SK-N-SH (cell line): Measurements from ENCODE around the gene KLHDC9. TPM values are rescaled to one million over a fixed set of nuclear protein-coding genes. Genes with fewer than 3 reads are reported as not detected.

ENCODE experiments used
- CTCF ChIA-PET: fragments of 300-600, 350-600 bp; formaldehyde crosslinking; extraction: SDS; loops from one replicate; lab custom pipeline; 2021; lab: Yijun Ruan, JAX
- POLR2A ChIA-PET: fragments of 350-600 bp; sonication (Branson Sonifier 250); formaldehyde crosslinking; extraction: SDS; loops from one replicate; lab custom pipeline; 2020; ENCODE audit warnings: antibody characterized with exemption, inconsistent platforms; lab: Yijun Ruan, JAX
- DNase-seq: peaks from one replicate; pipeline ENCODE4 v3.0.0; 2012
- H2AFZ ChIP-seq: fragments of 200-600 bp; sonication (generic); 2 replicates; pipeline ENCODE4 v1.8.1; 2016; ENCODE audit warnings: antibody characterized with exemption, mild to moderate bottlenecking, low read depth
- H3F3A ChIP-seq: fragments of 200-600 bp; sonication (generic); replicated peaks from 2 replicates; pipeline ENCODE3; 2016; ENCODE audit warnings: antibody characterized with exemption, mild to moderate bottlenecking; ENCODE audit not compliant: insufficient read depth
- H3K27ac ChIP-seq, 2 experiments: fragments of 200-500 bp in 1 of 2; fragments of 200-600 bp in 1 of 2; sonication (Bioruptor generic) in 1 of 2; sonication (generic), shearing (Covaris generic) in 1 of 2; 2 replicates each; pipeline versions ENCODE4 v1.5.1 to v1.6.1; 2014 to 2016; ENCODE audit warnings: low read depth in 2 of 2, inconsistent platforms in 1 of 2, low read length in 1 of 2, mild to moderate bottlenecking in 1 of 2, mixed read lengths in 1 of 2
- H3K27me3 ChIP-seq: fragments of 200-600 bp; sonication (generic), shearing (Covaris generic); 2 replicates; pipeline ENCODE4 v1.6.1; 2016; ENCODE audit warnings: mixed run types; ENCODE audit not compliant: insufficient read depth
- H3K36me3 ChIP-seq, 2 experiments: fragments of 200-500 bp in 1 of 2; fragments of 200-600 bp in 1 of 2; sonication (Bioruptor generic) in 1 of 2; sonication (generic) in 1 of 2; replicated peaks in 1 of 2; 2 replicates each; pipeline versions ENCODE3 to v1.5.1; 2014 to 2016; ENCODE audit warnings: low read length in 1 of 2, mild to moderate bottlenecking in 1 of 2; ENCODE audit not compliant: insufficient read depth in 2 of 2, control insufficient read depth in 1 of 2
- H3K4me1 ChIP-seq, 2 experiments: fragments of 200-500 bp in 1 of 2; fragments of 200-600 bp in 1 of 2; sonication (Bioruptor generic) in 1 of 2; sonication (generic), shearing (Covaris generic) in 1 of 2; 2 replicates each; pipeline versions ENCODE4 v1.5.1 to v1.6.1; 2014 to 2016; ENCODE audit warnings: low read depth in 1 of 2, low read length in 1 of 2, mixed run types in 1 of 2; ENCODE audit not compliant: insufficient read depth in 2 of 2, control insufficient read depth in 1 of 2
- H3K4me2 ChIP-seq: fragments of 200-600 bp; sonication (generic), shearing (Covaris generic); 2 replicates; pipeline ENCODE4 v1.6.1; 2017; ENCODE audit warnings: mixed run types
- H3K4me3 ChIP-seq, 2 experiments: fragments of 200-500 bp in 1 of 2; fragments of 200-600 bp in 1 of 2; sonication (Bioruptor generic) in 1 of 2; sonication (generic), shearing (Covaris generic) in 1 of 2; 2 replicates each; pipeline versions ENCODE4 v1.5.1 to v1.8.1; 2014 to 2016; ENCODE audit warnings: low read depth in 2 of 2, inconsistent platforms in 1 of 2, low read length in 1 of 2, mild to moderate bottlenecking in 1 of 2, mixed read lengths in 1 of 2, moderate library complexity in 1 of 2
- H3K79me2 ChIP-seq: fragments of 200-600 bp; sonication (generic); 2 replicates; pipeline ENCODE4 v1.8.1; 2017; ENCODE audit warnings: mild to moderate bottlenecking; ENCODE audit not compliant: insufficient read depth
- H3K9ac ChIP-seq: fragments of 200-600 bp; sonication (generic); 2 replicates; pipeline ENCODE4 v1.6.1; 2017; ENCODE audit warnings: mixed run types
- H3K9me2 ChIP-seq: fragments of 200-600 bp; sonication (generic); 2 replicates; pipeline ENCODE4 v1.6.1; 2017; ENCODE audit warnings: mixed run types
- H3K9me3 ChIP-seq: fragments of 200-600 bp; sonication (generic); 2 replicates; pipeline ENCODE4 v1.6.1; 2017; ENCODE audit warnings: mixed run types, mild to moderate bottlenecking, moderate library complexity
- H4K20me1 ChIP-seq: fragments of 200-600 bp; sonication (generic); 2 replicates; pipeline ENCODE4 v1.6.1; 2017; ENCODE audit warnings: mild to moderate bottlenecking, mixed run types; ENCODE audit not compliant: insufficient read depth
- CHD2 ChIP-seq: fragments of 150-350 bp; IDR thresholded peaks from 2 replicates; pipeline ENCODE4 v1.6.1; 2018; ENCODE audit warnings: low read length; ENCODE audit not compliant: partially characterized antibody
- ELF1 ChIP-seq: IDR thresholded peaks from 2 replicates; pipeline ENCODE4 v1.4.0; 2012
- EP300 ChIP-seq, 2 experiments: IDR thresholded peaks; 2 replicates each; pipeline versions ENCODE4 v1.4.0 to v1.6.1; 2012; ENCODE audit warnings: borderline replicate concordance in 1 of 2, low read depth in 1 of 2, low read length in 1 of 2
- EZH2phosphoT487 ChIP-seq: fragments of 200-600 bp; sonication (generic); IDR thresholded peaks from 2 replicates; pipeline ENCODE4 v1.6.1; 2017; ENCODE audit warnings: low read depth, mixed run types, mild to moderate bottlenecking, antibody characterized with exemption, moderate library complexity, borderline replicate concordance
- FOSL2 ChIP-seq: IDR thresholded peaks from 2 replicates; pipeline ENCODE4 v1.4.0; 2012; ENCODE audit warnings: low read depth, mild to moderate bottlenecking, moderate library complexity, borderline replicate concordance
- GABPA ChIP-seq: IDR thresholded peaks from 2 replicates; pipeline ENCODE4 v1.4.0; 2012; ENCODE audit warnings: low read depth, mild to moderate bottlenecking
- GATA2 ChIP-seq: sonication (generic); formaldehyde crosslinking; IDR thresholded peaks from 2 replicates; pipeline ENCODE4 v1.5.0; 2020; ENCODE audit warnings: mild to moderate bottlenecking, missing genetic modification reagents
- JUND ChIP-seq: IDR thresholded peaks from 2 replicates; pipeline ENCODE4 v1.4.0; 2012
- MEF2A ChIP-seq: IDR thresholded peaks from 2 replicates; pipeline ENCODE4 v1.4.0; 2012; ENCODE audit warnings: low read depth, borderline replicate concordance
- MXI1 ChIP-seq: IDR thresholded peaks from 2 replicates; pipeline ENCODE4 v1.6.1; 2012; ENCODE audit warnings: mild to moderate bottlenecking, low read depth, low read length, improper control_type of control experiment
- RAD21 ChIP-seq: IDR thresholded peaks from 2 replicates; pipeline ENCODE4 v1.6.1; 2012; ENCODE audit warnings: mild to moderate bottlenecking, low read length
- RCOR1 ChIP-seq: fragments of 150-350 bp; IDR thresholded peaks from 2 replicates; pipeline ENCODE4 v1.6.1; 2017; ENCODE audit warnings: antibody characterized with exemption, low read length
- REST ChIP-seq: IDR thresholded peaks from 2 replicates; pipeline ENCODE4 v1.6.1; 2012; ENCODE audit warnings: mild to moderate bottlenecking, low read depth, low read length, moderate library complexity
- USF1 ChIP-seq: IDR thresholded peaks from 2 replicates; pipeline ENCODE4 v1.4.0; 2012; ENCODE audit warnings: low read depth, borderline replicate concordance
- USF2 ChIP-seq: fragments of 150-350 bp; IDR thresholded peaks from 2 replicates; pipeline ENCODE4 v1.6.1; 2017; ENCODE audit warnings: antibody characterized with exemption, low read length, low read depth, borderline replicate concordance
- WGBS: methylation state at CpG from one replicate; pipeline ENCODE4 v1.1.6; 2017; ENCODE audit warnings: low lambda C conversion rate; 5-methylcytosine and 5-hydroxymethylcytosine counted together
- polyA plus RNA-seq, 3 experiments: library from polyadenylated mRNA; depleted of rRNA; stranded (reverse); fragments of >200 nt; gene quantifications; 2 replicates each; pipeline ENCODE4 v1.2.3, GENCODE V29; 2012
- TF ChIP-seq, protein P1 (sequence below): IDR thresholded peaks from 2 replicates; pipeline ENCODE4; 2012
- TF ChIP-seq, protein P2 (sequence below): fragments of 200-600 bp; sonication (generic); IDR thresholded peaks from 2 replicates; pipeline ENCODE4 v1.6.1; 2017; ENCODE audit warnings: antibody characterized with exemption, mild to moderate bottlenecking, moderate library complexity

Gene KLHDC9
- polyA plus RNA-seq, 1 of the 3 experiments (the other 2 are of a cell fraction) = 4.7 TPM

DNA sequence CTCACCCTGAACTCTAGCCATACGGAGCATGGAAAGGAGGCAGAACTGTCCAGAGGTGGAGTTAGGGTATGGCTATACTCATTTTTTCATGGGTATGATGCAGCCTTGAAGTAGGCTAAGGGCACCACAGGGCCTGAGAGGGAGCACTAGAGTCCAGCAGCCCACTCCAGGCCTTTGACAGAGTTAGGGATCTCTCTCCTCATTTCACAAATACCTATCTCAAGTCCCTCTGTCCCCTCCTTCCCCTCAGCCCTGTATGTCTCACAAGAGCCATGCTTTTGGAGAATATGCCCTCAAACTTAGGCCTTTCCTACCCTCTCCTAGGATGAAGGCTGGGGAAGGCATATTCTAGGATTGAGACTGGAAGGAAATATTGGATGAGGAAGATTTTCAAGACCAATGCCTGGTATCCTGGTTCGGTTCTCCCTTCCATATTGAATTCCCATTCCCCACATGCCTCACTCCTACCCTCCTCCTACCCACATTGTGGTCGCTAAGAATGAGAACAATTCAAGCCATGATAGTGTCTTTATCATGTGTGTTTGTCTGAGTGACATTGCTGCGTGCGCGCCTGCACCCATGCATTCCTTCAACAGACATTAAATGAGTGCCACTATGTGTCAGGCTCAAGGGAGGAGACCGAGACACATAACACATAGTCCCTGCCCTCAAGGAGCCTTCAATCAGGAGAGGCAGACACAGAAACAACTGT is 6.2 kb upstream of the KLHDC9 start:
- no peaks in the 10 kb centered on the region for H3K79me2 ChIP-seq
- H3K9me2 ChIP-seq = no peaks in the 10 kb centered on the region
- H2AFZ ChIP-seq = no peak overlapping the region
- no peak overlapping the region for H3K27ac ChIP-seq
- H3K27me3 ChIP-seq = no peaks in the 10 kb centered on the region
- no peak overlapping the region for H3K9ac ChIP-seq
- 79% methylated on average over 6 of the region's 7 CpGs for WGBS
- ChIA-PET POLR2A (no interaction called here), CTCF (interaction anchor here (1.3 to 8.2 kb wide), 4 partner anchors 14 to 102 kb away, joined by 3 to 198 read pairs (median 3); partner anchors contain the start of genes ARHGAP30, NECTIN4 and PPOX)
- no peak overlapping the region for H3K4me3 ChIP-seq
- no peak for DNase-seq
- H3K36me3 ChIP-seq = no peaks in the 10 kb centered on the region
- H4K20me1 ChIP-seq = no peaks in the 10 kb centered on the region
- no peaks in the 10 kb centered on the region for H3K9me3 ChIP-seq
- no peak overlapping the region for H3K4me2 ChIP-seq
- no peak for TF ChIP-seq MEF2A
- TF ChIP-seq RAD21 = no peak
- no peak for TF ChIP-seq REST
- TF ChIP-seq USF1 = no peak
- no peak for TF ChIP-seq EZH2phosphoT487
- TF ChIP-seq FOSL2 = no peak
- no peak for TF ChIP-seq RCOR1
- TF ChIP-seq GATA2 (CRISPR knock-in tag) = no peak
- no peak for TF ChIP-seq USF2
- TF ChIP-seq, protein P1, sequence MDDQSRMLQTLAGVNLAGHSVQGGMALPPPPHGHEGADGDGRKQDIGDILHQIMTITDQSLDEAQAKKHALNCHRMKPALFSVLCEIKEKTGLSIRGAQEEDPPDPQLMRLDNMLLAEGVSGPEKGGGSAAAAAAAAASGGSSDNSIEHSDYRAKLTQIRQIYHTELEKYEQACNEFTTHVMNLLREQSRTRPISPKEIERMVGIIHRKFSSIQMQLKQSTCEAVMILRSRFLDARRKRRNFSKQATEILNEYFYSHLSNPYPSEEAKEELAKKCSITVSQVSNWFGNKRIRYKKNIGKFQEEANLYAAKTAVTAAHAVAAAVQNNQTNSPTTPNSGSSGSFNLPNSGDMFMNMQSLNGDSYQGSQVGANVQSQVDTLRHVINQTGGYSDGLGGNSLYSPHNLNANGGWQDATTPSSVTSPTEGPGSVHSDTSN = no peak
- TF ChIP-seq, protein P2, sequence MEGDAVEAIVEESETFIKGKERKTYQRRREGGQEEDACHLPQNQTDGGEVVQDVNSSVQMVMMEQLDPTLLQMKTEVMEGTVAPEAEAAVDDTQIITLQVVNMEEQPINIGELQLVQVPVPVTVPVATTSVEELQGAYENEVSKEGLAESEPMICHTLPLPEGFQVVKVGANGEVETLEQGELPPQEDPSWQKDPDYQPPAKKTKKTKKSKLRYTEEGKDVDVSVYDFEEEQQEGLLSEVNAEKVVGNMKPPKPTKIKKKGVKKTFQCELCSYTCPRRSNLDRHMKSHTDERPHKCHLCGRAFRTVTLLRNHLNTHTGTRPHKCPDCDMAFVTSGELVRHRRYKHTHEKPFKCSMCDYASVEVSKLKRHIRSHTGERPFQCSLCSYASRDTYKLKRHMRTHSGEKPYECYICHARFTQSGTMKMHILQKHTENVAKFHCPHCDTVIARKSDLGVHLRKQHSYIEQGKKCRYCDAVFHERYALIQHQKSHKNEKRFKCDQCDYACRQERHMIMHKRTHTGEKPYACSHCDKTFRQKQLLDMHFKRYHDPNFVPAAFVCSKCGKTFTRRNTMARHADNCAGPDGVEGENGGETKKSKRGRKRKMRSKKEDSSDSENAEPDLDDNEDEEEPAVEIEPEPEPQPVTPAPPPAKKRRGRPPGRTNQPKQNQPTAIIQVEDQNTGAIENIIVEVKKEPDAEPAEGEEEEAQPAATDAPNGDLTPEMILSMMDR = no peak
- TF ChIP-seq MXI1 = no peak
- TF ChIP-seq JUND = no peak
- TF ChIP-seq GABPA = no peak
- TF ChIP-seq ELF1 = no peak
- TF ChIP-seq EP300 (IDR thresholded peaks at IDR 0.05; ENCODE audit: borderline replicate concordance in 1 of 2, low read depth in 1 of 2, low read length in 1 of 2) = no peak
- TF ChIP-seq CHD2 = no peak
- no peaks in the 10 kb centered on the region for H3F3A ChIP-seq
- 0 out of 4 replicates have a peak, but pooled peaks cover 0 to 6% of the 10 kb centered on the region in 2 experiments for H3K4me1 ChIP-seq
